ENCODE measurements around the gene PCCA.

PCCA gene

DNA sequence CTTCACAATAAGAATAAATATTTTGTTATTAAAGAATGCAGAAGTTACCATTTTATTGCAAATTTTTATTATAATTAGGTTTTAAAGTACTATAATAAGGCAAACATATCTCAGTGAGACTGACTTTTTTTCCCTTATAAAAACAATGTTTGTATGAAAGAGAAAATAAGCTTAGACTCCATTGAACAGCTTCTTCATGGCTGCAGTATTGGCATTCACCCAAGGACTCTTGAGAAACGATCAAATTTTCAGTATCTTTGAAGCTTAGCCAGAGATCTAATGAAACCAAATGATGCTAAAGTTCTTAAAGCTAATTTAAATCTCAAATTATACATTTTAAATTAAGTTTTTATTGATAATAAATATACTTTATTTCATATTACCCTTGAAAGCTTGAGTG lies 371.4 kb downstream of the PCCA start:
- peaks cover 4% of the 10 kb centered on the region for H3K9me3 ChIP-seq (ENCODE audit: control insufficient read depth, low read length)
- no peak overlapping the region for H3K23ac ChIP-seq (ENCODE audit: low read length in 2 of 2)
- H4K91ac ChIP-seq (ENCODE audit: low read length) = no peak overlapping the region
- no peak overlapping the region for H2BK120ac ChIP-seq (ENCODE audit: low read depth, low read length)
- no peak overlapping the region for H4K8ac ChIP-seq (ENCODE audit: low read length)
- no peak overlapping the region for H2BK15ac ChIP-seq (ENCODE audit: low read depth, poor library complexity, severe bottlenecking)
- H2BK5ac ChIP-seq (ENCODE audit: low read depth, low read length, poor library complexity, severe bottlenecking) = no peak overlapping the region
- H3K9ac ChIP-seq (ENCODE audit: low read length) = no peak overlapping the region
- H2AFZ ChIP-seq (ENCODE audit: low read depth, low read length) = no peak overlapping the region
- no peak overlapping the region for H3K18ac ChIP-seq (ENCODE audit: low read depth in 1 of 2, low read length in 2 of 2)
- H3K36me3 ChIP-seq (ENCODE audit: control insufficient read depth in 1 of 2, insufficient read depth in 2 of 2, low read depth in 1 of 2, low read length in 2 of 2) = peaks cover 9 to 12% of the 10 kb centered on the region in 2 experiments
- no peak overlapping the region for H3K14ac ChIP-seq (ENCODE audit: low read length in 2 of 2)
- no peaks in the 10 kb centered on the region for H3K27me3 ChIP-seq (ENCODE audit: control insufficient read depth in 1 of 2, insufficient read depth in 1 of 2, low read length in 2 of 2)
- H3K4me1 ChIP-seq (ENCODE audit: control insufficient read depth, insufficient read depth, low read depth, low read length) = peaks cover 2% of the 10 kb centered on the region
- WGBS = no CpG with 5 or more reads among the region's 1 CpG
- no peak overlapping the region for H3K4ac ChIP-seq (ENCODE audit: low read depth in 1 of 2, low read length in 2 of 2)
- no peak for DNase-seq
- no peak overlapping the region for H2BK12ac ChIP-seq (ENCODE audit: low read length in 2 of 2)
- H3K79me1 ChIP-seq (replicated peaks; ENCODE audit: low read length, poor library complexity, severe bottlenecking) = peaks cover 13% of the 10 kb centered on the region
- H3K27ac ChIP-seq (ENCODE audit: low read length, poor library complexity, severe bottlenecking) = no peak overlapping the region
- no peak overlapping the region for H2AK5ac ChIP-seq (ENCODE audit: low read length, severe bottlenecking)
- H3K4me3 ChIP-seq (ENCODE audit: insufficient read depth in 1 of 2, low read depth in 1 of 2, low read length in 2 of 2) = no peak overlapping the region
- no peak overlapping the region for H3K4me2 ChIP-seq (ENCODE audit: low read length, poor library complexity, severe bottlenecking)

DNA sequence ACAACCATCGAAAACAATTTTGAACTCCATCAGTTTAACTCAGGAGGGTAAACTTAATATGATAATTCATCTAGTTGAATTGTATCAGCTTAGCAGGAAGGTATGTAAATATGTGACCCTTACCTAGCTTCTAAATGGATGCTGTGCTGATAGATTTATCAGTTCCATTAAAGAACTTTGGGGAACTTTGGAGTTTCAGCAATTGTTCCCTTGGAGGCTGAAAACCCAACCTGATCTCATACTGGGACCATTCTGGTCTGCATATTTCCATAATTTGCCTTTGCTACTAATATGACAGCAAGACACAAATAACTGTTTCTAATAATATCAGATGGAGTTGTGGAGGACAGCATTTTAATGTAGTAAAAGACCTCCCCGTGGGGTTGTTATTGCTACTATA lies 371.9 kb downstream of the PCCA start:
- Histone ChIP-seq H3K9me3 (ENCODE audit: control insufficient read depth, low read length) (peaks cover 4% of the 10 kb centered on the region), H2BK15ac (ENCODE audit: low read depth, poor library complexity, severe bottlenecking) (no peak overlapping the region), H3K14ac (ENCODE audit: low read length in 2 of 2) (no peak overlapping the region), H3K4me2 (ENCODE audit: low read length, poor library complexity, severe bottlenecking) (no peak overlapping the region), H3K9ac (ENCODE audit: low read length) (no peak overlapping the region), H3K4me3 (ENCODE audit: insufficient read depth in 1 of 2, low read depth in 1 of 2, low read length in 2 of 2) (no peak overlapping the region), H3K18ac (ENCODE audit: low read depth in 1 of 2, low read length in 2 of 2) (no peak overlapping the region), H3K79me1 (replicated peaks; ENCODE audit: low read length, poor library complexity, severe bottlenecking) (peaks cover 11% of the 10 kb centered on the region), H2AFZ (ENCODE audit: low read depth, low read length) (no peak overlapping the region), H4K8ac (ENCODE audit: low read length) (no peak overlapping the region), H3K23ac (ENCODE audit: low read length in 2 of 2) (no peak overlapping the region), H2BK5ac (ENCODE audit: low read depth, low read length, poor library complexity, severe bottlenecking) (no peak overlapping the region), H3K4me1 (ENCODE audit: control insufficient read depth, insufficient read depth, low read depth, low read length) (peaks cover 2% of the 10 kb centered on the region), H2AK5ac (ENCODE audit: low read length, severe bottlenecking) (no peak overlapping the region), H3K36me3 (ENCODE audit: control insufficient read depth in 1 of 2, insufficient read depth in 2 of 2, low read depth in 1 of 2, low read length in 2 of 2) (peaks cover 9 to 12% of the 10 kb centered on the region in 2 experiments), H4K91ac (ENCODE audit: low read length) (no peak overlapping the region), H2BK12ac (ENCODE audit: low read length in 2 of 2) (no peak overlapping the region), H3K27ac (ENCODE audit: low read length, poor library complexity, severe bottlenecking) (no peak overlapping the region), H3K27me3 (ENCODE audit: control insufficient read depth in 1 of 2, insufficient read depth in 1 of 2, low read length in 2 of 2) (no peaks in the 10 kb centered on the region), H3K4ac (ENCODE audit: low read depth in 1 of 2, low read length in 2 of 2) (no peak overlapping the region), H2BK120ac (ENCODE audit: low read depth, low read length) (no peak overlapping the region)
- WGBS = 100% methylated on average over 2 of the region's 2 CpGs
- DNase-seq = no peak

DNA sequence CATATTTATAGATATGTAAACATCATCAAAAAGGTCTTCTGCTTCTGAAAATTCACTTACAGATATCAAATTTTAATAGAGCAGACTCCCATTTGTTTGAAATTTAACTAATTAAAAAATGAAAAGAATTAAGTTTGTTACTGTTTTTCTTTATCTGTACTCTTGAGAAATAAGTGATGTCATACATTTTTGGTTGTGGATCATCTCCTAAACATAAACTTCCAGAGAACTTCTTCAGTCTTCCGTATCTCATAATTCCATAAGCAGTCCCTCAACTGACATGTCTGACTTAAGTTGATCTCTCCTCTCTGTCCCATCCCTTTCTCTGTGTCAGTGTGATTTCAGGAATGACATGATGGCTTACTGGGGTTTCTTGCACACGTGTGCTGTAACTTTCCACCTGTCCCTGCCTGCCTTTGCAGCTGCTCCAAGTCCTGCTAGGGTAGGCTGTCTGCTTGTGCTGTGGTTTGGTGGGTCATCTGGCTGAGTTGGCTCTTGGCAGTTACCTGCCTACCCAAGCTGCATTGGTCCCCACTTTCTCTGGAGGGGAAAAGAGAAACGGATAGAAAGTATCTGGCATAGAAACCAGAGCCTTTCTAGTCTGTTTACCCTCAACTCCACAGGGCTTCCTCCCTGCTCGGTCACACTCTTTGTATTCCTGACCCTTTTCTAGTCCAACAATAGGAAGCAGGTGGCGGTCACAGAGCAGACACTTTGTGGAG lies 372.6 kb downstream of the PCCA start:
- H3K27me3 ChIP-seq (ENCODE audit: control insufficient read depth in 1 of 2, insufficient read depth in 1 of 2, low read length in 2 of 2) = no peaks in the 10 kb centered on the region
- no peak overlapping the region for H2AK5ac ChIP-seq (ENCODE audit: low read length, severe bottlenecking)
- peaks cover 2% of the 10 kb centered on the region for H3K4me1 ChIP-seq (ENCODE audit: control insufficient read depth, insufficient read depth, low read depth, low read length)
- peaks cover 9 to 12% of the 10 kb centered on the region in 2 experiments for H3K36me3 ChIP-seq (ENCODE audit: control insufficient read depth in 1 of 2, insufficient read depth in 2 of 2, low read depth in 1 of 2, low read length in 2 of 2)
- no peak overlapping the region for H4K91ac ChIP-seq (ENCODE audit: low read length)
- no peak overlapping the region for H3K4me2 ChIP-seq (ENCODE audit: low read length, poor library complexity, severe bottlenecking)
- H3K9me3 ChIP-seq (ENCODE audit: control insufficient read depth, low read length) = peaks cover 4% of the 10 kb centered on the region
- no peak overlapping the region for H3K4ac ChIP-seq (ENCODE audit: low read depth in 1 of 2, low read length in 2 of 2)
- peak; percentile 12 for DNase-seq
- no peak overlapping the region for H3K27ac ChIP-seq (ENCODE audit: low read length, poor library complexity, severe bottlenecking)
- H3K18ac ChIP-seq (ENCODE audit: low read depth in 1 of 2, low read length in 2 of 2) = no peak overlapping the region
- no peak overlapping the region for H3K4me3 ChIP-seq (ENCODE audit: insufficient read depth in 1 of 2, low read depth in 1 of 2, low read length in 2 of 2)
- no peak overlapping the region for H4K8ac ChIP-seq (ENCODE audit: low read length)
- H2BK15ac ChIP-seq (ENCODE audit: low read depth, poor library complexity, severe bottlenecking) = no peak overlapping the region
- no peak overlapping the region for H2BK12ac ChIP-seq (ENCODE audit: low read length in 2 of 2)
- H3K14ac ChIP-seq (ENCODE audit: low read length in 2 of 2) = no peak overlapping the region
- H3K9ac ChIP-seq (ENCODE audit: low read length) = no peak overlapping the region
- H2AFZ ChIP-seq (ENCODE audit: low read depth, low read length) = no peak overlapping the region
- H3K23ac ChIP-seq (ENCODE audit: low read length in 2 of 2) = no peak overlapping the region
- no peak overlapping the region for H2BK5ac ChIP-seq (ENCODE audit: low read depth, low read length, poor library complexity, severe bottlenecking)
- 58% methylated on average over 1 of the region's 5 CpGs for WGBS
- H3K79me1 ChIP-seq (replicated peaks; ENCODE audit: low read length, poor library complexity, severe bottlenecking) = peaks cover 11% of the 10 kb centered on the region
- H2BK120ac ChIP-seq (ENCODE audit: low read depth, low read length) = no peak overlapping the region

DNA sequence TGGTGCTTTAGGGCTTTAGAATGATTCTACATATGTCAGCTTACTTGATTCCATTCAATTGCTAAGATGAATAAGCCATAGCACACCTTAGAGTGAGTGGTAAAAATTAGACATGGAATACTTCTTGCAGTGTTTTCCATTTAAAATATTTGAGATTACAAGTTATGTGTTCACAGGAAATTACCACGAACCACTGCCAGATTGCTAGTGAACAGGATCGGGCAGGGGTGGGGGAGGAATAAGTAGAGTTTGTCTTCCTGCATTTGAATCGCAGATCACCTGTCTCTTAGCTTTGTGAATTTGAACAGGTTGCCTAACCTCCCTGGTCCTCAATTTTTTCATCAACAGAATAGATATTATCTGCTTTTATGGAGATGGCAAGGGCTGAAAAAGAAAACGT lies 375.1 kb downstream of the PCCA start:
- 87% methylated on average over 3 of the region's 4 CpGs for WGBS
- Histone ChIP-seq H3K23ac (ENCODE audit: low read length in 2 of 2) (no peak overlapping the region), H3K9ac (ENCODE audit: low read length) (no peak overlapping the region), H2BK5ac (ENCODE audit: low read depth, low read length, poor library complexity, severe bottlenecking) (no peak overlapping the region), H3K14ac (ENCODE audit: low read length in 2 of 2) (no peak overlapping the region), H3K4me2 (ENCODE audit: low read length, poor library complexity, severe bottlenecking) (no peak overlapping the region), H2AK5ac (ENCODE audit: low read length, severe bottlenecking) (no peak overlapping the region), H3K27me3 (ENCODE audit: control insufficient read depth in 1 of 2, insufficient read depth in 1 of 2, low read length in 2 of 2) (no peaks in the 10 kb centered on the region), H3K79me1 (replicated peaks; ENCODE audit: low read length, poor library complexity, severe bottlenecking) (peaks cover 13% of the 10 kb centered on the region), H3K4ac (ENCODE audit: low read depth in 1 of 2, low read length in 2 of 2) (no peak overlapping the region), H4K91ac (ENCODE audit: low read length) (no peak overlapping the region), H3K36me3 (ENCODE audit: control insufficient read depth in 1 of 2, insufficient read depth in 2 of 2, low read depth in 1 of 2, low read length in 2 of 2) (peaks cover 1 to 3% of the 10 kb centered on the region in 2 experiments), H4K8ac (ENCODE audit: low read length) (no peak overlapping the region), H3K4me3 (ENCODE audit: insufficient read depth in 1 of 2, low read depth in 1 of 2, low read length in 2 of 2) (no peak overlapping the region), H2BK15ac (ENCODE audit: low read depth, poor library complexity, severe bottlenecking) (no peak overlapping the region), H3K9me3 (ENCODE audit: control insufficient read depth, low read length) (peaks cover 4% of the 10 kb centered on the region), H3K27ac (ENCODE audit: low read length, poor library complexity, severe bottlenecking) (no peak overlapping the region), H3K4me1 (ENCODE audit: control insufficient read depth, insufficient read depth, low read depth, low read length) (peaks cover 2% of the 10 kb centered on the region), H2BK120ac (ENCODE audit: low read depth, low read length) (no peak overlapping the region), H3K18ac (ENCODE audit: low read depth in 1 of 2, low read length in 2 of 2) (no peak overlapping the region), H2BK12ac (ENCODE audit: low read length in 2 of 2) (no peak overlapping the region), H2AFZ (ENCODE audit: low read depth, low read length) (no peak overlapping the region)
- no peak for DNase-seq

All from mesenchymal stem cell (in vitro differentiated cells and primary cell).